Measurements from ENCODE around the gene HLA-DRB1.

DNA sequence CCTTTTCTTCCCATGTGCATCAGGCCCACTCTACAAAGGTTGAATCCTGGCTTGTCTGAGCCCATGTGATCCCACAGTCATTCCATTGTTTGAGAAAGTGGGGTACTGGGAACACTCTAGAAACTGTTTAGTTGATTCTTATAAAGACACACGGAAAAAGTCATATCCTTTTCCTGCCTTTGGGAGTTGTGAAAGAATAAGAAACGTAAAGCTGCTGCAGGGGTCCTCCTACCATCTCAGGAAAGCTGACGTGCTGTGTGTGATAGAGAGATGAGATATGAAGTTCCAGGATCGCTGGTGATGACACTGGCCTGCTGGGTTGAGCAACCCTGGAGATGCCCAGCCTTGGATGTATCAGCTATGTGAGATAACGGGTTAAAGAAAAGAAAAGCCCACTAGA, 38.2 kb downstream of the HLA-DRB1 start:
- TF ChIP-seq, protein P1, sequence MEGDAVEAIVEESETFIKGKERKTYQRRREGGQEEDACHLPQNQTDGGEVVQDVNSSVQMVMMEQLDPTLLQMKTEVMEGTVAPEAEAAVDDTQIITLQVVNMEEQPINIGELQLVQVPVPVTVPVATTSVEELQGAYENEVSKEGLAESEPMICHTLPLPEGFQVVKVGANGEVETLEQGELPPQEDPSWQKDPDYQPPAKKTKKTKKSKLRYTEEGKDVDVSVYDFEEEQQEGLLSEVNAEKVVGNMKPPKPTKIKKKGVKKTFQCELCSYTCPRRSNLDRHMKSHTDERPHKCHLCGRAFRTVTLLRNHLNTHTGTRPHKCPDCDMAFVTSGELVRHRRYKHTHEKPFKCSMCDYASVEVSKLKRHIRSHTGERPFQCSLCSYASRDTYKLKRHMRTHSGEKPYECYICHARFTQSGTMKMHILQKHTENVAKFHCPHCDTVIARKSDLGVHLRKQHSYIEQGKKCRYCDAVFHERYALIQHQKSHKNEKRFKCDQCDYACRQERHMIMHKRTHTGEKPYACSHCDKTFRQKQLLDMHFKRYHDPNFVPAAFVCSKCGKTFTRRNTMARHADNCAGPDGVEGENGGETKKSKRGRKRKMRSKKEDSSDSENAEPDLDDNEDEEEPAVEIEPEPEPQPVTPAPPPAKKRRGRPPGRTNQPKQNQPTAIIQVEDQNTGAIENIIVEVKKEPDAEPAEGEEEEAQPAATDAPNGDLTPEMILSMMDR (IDR thresholded peaks at IDR 0.05; ENCODE audit: low read length), result no peak
- no peak for TF ChIP-seq EZH2 (IDR thresholded peaks at IDR 0.05; ENCODE audit: borderline replicate concordance, low read length)

Data from OCI-LY1 (cell line).